HepG2 (cell line): ENCODE data around the gene SPRED3. TPM values are rescaled to one million over a fixed set of nuclear protein-coding genes. Genes with fewer than 3 reads are reported as not detected.

Experiments used
- GTF3A ChIP-seq: sonication (generic); formaldehyde crosslinking; conservative IDR thresholded peaks from 2 replicates; pipeline ENCODE4 v1.4.0; 2020; ENCODE audit warnings: mild to moderate bottlenecking, missing genetic modification reagents
- HDAC2 ChIP-seq: sonication (generic); formaldehyde crosslinking; IDR thresholded peaks from 2 replicates; pipeline ENCODE4 v1.4.0; 2020; ENCODE audit warnings: missing genetic modification reagents
- HNRNPK ChIP-seq: fragments of 200-400 bp; formaldehyde crosslinking; IDR thresholded peaks from 2 replicates; pipeline ENCODE4 v1.6.1; 2018; ENCODE audit warnings: low read length, low read depth, moderate library complexity, mild to moderate bottlenecking; ENCODE audit not compliant: poor library complexity, severe bottlenecking
- HOXD1 ChIP-seq: sonication (generic); formaldehyde crosslinking; IDR thresholded peaks from 2 replicates; pipeline ENCODE4 v1.5.0; 2020; ENCODE audit warnings: missing genetic modification reagents
- KLF13 ChIP-seq: sonication (generic); formaldehyde crosslinking; IDR thresholded peaks from 2 replicates; pipeline ENCODE4 v1.4.0; 2020; ENCODE audit warnings: mild to moderate bottlenecking, missing genetic modification reagents
- MEIS1 ChIP-seq: sonication (generic); formaldehyde crosslinking; IDR thresholded peaks from 2 replicates; pipeline ENCODE4 v1.9.0; 2021; ENCODE audit warnings: mild to moderate bottlenecking, missing genetic modification reagents, moderate library complexity, borderline replicate concordance
- NFE2L1 ChIP-seq: sonication (generic); formaldehyde crosslinking; IDR thresholded peaks from 2 replicates; pipeline ENCODE4 v1.4.0; 2020; ENCODE audit warnings: missing genetic modification reagents, mild to moderate bottlenecking, borderline replicate concordance
- NR2C2 ChIP-seq: sonication (generic); formaldehyde crosslinking; IDR thresholded peaks from 2 replicates; pipeline ENCODE4 v1.4.0; 2020; ENCODE audit warnings: missing genetic modification reagents, mild to moderate bottlenecking, moderate library complexity, borderline replicate concordance
- RXRB ChIP-seq: IDR thresholded peaks from 2 replicates; pipeline ENCODE4 v1.6.1; 2016; ENCODE audit warnings: borderline replicate concordance, missing genetic modification reagents, missing compliant biosample characterization
- SALL2 ChIP-seq: sonication (generic); formaldehyde crosslinking; IDR thresholded peaks from 2 replicates; pipeline ENCODE4 v1.8.1; 2023; ENCODE audit warnings: mild to moderate bottlenecking, missing genetic modification reagents, inconsistent platforms
- SCMH1 ChIP-seq: sonication (generic); formaldehyde crosslinking; IDR thresholded peaks from 2 replicates; pipeline ENCODE4 v1.9.0; 2021; ENCODE audit warnings: missing genetic modification reagents, mild to moderate bottlenecking, borderline replicate concordance
- SP1 ChIP-seq, 2 experiments: fragments of 450-650 bp in 1 of 2; sonication (generic) in 1 of 2; formaldehyde crosslinking in 1 of 2; IDR thresholded peaks; 2 replicates each; pipeline versions ENCODE4 v1.4.0 to v1.6.1; 2016 to 2020; ENCODE audit warnings: missing genetic modification reagents in 1 of 2
- TAF15 ChIP-seq: fragments of 200-400 bp; formaldehyde crosslinking; IDR thresholded peaks from one replicate; pipeline ENCODE4 v1.6.1; 2018; ENCODE audit warnings: mild to moderate bottlenecking, low read depth, low read length; ENCODE audit not compliant: poor library complexity, severe bottlenecking
- ZFY ChIP-seq: sonication (generic); formaldehyde crosslinking; IDR thresholded peaks from 2 replicates; pipeline ENCODE4 v1.4.0; 2020; ENCODE audit warnings: missing genetic modification reagents
- ZNF225 ChIP-seq: sonication (generic); formaldehyde crosslinking; IDR thresholded peaks from 2 replicates; pipeline ENCODE4 v1.4.0; 2020; ENCODE audit warnings: mild to moderate bottlenecking, missing genetic modification reagents
- ZNF468 ChIP-seq: sonication (generic); formaldehyde crosslinking; IDR thresholded peaks from 2 replicates; pipeline ENCODE4 v1.8.0; 2022; ENCODE audit warnings: mild to moderate bottlenecking, moderate library complexity, missing genetic modification reagents
- ZNF547 ChIP-seq: sonication (generic); formaldehyde crosslinking; IDR thresholded peaks from 2 replicates; pipeline ENCODE4 v1.5.1; 2020; ENCODE audit warnings: mild to moderate bottlenecking, missing genetic modification reagents
- ZNF552 ChIP-seq: sonication (generic); formaldehyde crosslinking; IDR thresholded peaks from 2 replicates; pipeline ENCODE4 v1.9.0; 2022; ENCODE audit warnings: missing genetic modification reagents, mild to moderate bottlenecking, borderline replicate concordance
- ZNF589 ChIP-seq: sonication (generic); formaldehyde crosslinking; conservative IDR thresholded peaks from 2 replicates; pipeline ENCODE4 v1.8.0; 2022; ENCODE audit warnings: mild to moderate bottlenecking, moderate library complexity, missing genetic modification reagents
- ZNF768 ChIP-seq: sonication (generic); formaldehyde crosslinking; IDR thresholded peaks from 2 replicates; pipeline ENCODE4 v1.4.0; 2020; ENCODE audit warnings: missing genetic modification reagents
- polyA plus RNA-seq, 8 experiments: library from polyadenylated mRNA; depleted of rRNA in 3 of 8; stranded (reverse) in 7 of 8; unstranded in 1 of 8; fragments of >200 nt; fragmentation: Illumina TruSeq in 4 of 8; extraction: Trizol in 4 of 8; gene quantifications; 2 replicates each; pipeline versions ENCODE4 v1.2.1 to v1.2.3, GENCODE V29; 2011 to 2016; ENCODE audit warnings: low read depth in 4 of 8, missing spikeins in 1 of 8, mixed read lengths in 1 of 8; ENCODE audit not compliant: insufficient read depth in 1 of 8
- total RNA-seq, 5 experiments: library from RNA; depleted of rRNA; stranded (reverse); fragments of >200 nt; fragmentation: Illumina TruSeq; extraction: Trizol; gene quantifications; 2 replicates each; pipeline ENCODE4 v1.2.3, GENCODE V29; 2016; ENCODE audit warnings: low read depth in 1 of 5
- TF ChIP-seq, protein P1 (sequence below): sonication (generic); formaldehyde crosslinking; IDR thresholded peaks from 2 replicates; pipeline ENCODE4 v1.5.1; 2020; ENCODE audit warnings: mild to moderate bottlenecking, missing genetic modification reagents, moderate library complexity
- TF ChIP-seq, protein P2 (sequence below): sonication (generic); formaldehyde crosslinking; conservative IDR thresholded peaks from 2 replicates; pipeline ENCODE4 v1.4.0; 2020; ENCODE audit warnings: missing genetic modification reagents
- TF ChIP-seq, protein P3 (sequence below): sonication (generic); formaldehyde crosslinking; IDR thresholded peaks from 2 replicates; pipeline ENCODE4 v1.5.0; 2020; ENCODE audit warnings: missing genetic modification reagents, mild to moderate bottlenecking, borderline replicate concordance

SPRED3 gene
- total and polyA plus RNA-seq, 2 of the 13 experiments (the other 11 are each of a cell fraction or from before 2014, with no cell fraction given), result 0.15 to 0.17 TPM

DNA sequence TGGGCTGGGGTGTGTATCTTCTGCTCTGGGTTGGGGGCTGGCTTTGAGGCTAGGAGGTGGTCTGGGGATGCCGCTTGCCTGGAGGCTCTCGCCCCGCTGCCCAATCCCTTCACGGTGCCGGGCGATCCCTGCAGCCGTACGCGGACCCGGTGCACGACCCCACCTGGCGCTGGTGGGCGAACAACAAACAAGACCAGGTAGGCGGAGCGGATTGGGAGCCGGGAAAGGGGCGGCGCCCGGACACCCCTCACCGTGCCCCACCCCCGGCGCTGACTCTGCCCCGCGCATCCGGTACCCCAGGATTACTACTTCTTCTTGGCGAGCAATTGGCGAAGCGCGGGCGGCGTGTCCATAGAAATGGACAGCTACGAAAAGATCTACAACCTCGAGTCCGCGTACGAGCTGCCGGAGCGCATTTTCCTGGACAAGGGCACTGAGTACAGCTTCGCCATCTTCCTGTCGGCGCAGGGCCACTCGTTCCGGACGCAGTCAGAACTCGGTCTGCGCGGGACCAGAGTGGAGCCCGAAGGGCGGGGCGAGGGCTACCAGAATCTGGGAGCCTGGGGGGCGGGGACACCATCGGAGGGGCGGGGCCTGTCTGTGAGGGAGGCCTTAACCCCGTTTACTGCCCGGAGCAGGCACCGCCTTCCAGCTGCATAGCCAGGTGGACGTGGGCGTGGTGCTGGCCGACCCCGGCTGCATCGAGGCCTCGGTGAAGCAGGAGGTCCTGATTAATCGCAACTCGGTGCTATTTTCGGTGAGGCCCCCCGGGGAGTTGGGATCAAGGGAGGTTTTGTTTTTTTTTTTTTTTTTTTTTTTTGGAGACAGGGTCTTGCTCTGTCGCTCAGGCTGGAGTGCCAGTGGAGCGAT lies 26.2 kb upstream of the SPRED3 start (continued):
- TF ChIP-seq GTF3A (CRISPR knock-in tag) (no peak), ZFY (CRISPR knock-in tag) (peak; percentile 16; the same call in 1 of the 2 replicates), MEIS1 (no peak), TAF15 (no peak), HOXD1 (CRISPR knock-in tag) (no peak), KLF13 (CRISPR knock-in tag) (no peak), HNRNPK (no peak), ZNF225 (CRISPR knock-in tag) (peak; percentile 46; the same call in 1 of the 2 replicates), NR2C2 (CRISPR knock-in tag) (no peak), SALL2 (CRISPR knock-in tag) (0 out of 2 replicates have a peak, but pooled peaks have one; percentile 39), ZNF547 (CRISPR knock-in tag) (no peak), SCMH1 (CRISPR knock-in tag) (no peak), NFE2L1 (CRISPR knock-in tag) (no peak), HDAC2 (no peak), RXRB (CRISPR knock-in tag) (no peak), ZNF468 (CRISPR knock-in tag) (no peak), ZNF768 (CRISPR knock-in tag) (no peak), ZNF552 (CRISPR knock-in tag) (no peak), ZNF589 (no peak), SP1 (IDR thresholded peaks at IDR 0.05) (no peak), SP1 (CRISPR knock-in tag; IDR thresholded peaks at IDR 0.05) (no peak)
- TF ChIP-seq, protein P1, sequence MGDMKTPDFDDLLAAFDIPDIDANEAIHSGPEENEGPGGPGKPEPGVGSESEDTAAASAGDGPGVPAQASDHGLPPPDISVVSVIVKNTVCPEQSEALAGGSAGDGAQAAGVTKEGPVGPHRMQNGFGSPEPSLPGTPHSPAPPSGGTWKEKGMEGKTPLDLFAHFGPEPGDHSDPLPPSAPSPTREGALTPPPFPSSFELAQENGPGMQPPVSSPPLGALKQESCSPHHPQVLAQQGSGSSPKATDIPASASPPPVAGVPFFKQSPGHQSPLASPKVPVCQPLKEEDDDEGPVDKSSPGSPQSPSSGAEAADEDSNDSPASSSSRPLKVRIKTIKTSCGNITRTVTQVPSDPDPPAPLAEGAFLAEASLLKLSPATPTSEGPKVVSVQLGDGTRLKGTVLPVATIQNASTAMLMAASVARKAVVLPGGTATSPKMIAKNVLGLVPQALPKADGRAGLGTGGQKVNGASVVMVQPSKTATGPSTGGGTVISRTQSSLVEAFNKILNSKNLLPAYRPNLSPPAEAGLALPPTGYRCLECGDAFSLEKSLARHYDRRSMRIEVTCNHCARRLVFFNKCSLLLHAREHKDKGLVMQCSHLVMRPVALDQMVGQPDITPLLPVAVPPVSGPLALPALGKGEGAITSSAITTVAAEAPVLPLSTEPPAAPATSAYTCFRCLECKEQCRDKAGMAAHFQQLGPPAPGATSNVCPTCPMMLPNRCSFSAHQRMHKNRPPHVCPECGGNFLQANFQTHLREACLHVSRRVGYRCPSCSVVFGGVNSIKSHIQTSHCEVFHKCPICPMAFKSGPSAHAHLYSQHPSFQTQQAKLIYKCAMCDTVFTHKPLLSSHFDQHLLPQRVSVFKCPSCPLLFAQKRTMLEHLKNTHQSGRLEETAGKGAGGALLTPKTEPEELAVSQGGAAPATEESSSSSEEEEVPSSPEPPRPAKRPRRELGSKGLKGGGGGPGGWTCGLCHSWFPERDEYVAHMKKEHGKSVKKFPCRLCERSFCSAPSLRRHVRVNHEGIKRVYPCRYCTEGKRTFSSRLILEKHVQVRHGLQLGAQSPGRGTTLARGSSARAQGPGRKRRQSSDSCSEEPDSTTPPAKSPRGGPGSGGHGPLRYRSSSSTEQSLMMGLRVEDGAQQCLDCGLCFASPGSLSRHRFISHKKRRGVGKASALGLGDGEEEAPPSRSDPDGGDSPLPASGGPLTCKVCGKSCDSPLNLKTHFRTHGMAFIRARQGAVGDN (CRISPR knock-in tag), result peak; percentile 50
- TF ChIP-seq, protein P2, sequence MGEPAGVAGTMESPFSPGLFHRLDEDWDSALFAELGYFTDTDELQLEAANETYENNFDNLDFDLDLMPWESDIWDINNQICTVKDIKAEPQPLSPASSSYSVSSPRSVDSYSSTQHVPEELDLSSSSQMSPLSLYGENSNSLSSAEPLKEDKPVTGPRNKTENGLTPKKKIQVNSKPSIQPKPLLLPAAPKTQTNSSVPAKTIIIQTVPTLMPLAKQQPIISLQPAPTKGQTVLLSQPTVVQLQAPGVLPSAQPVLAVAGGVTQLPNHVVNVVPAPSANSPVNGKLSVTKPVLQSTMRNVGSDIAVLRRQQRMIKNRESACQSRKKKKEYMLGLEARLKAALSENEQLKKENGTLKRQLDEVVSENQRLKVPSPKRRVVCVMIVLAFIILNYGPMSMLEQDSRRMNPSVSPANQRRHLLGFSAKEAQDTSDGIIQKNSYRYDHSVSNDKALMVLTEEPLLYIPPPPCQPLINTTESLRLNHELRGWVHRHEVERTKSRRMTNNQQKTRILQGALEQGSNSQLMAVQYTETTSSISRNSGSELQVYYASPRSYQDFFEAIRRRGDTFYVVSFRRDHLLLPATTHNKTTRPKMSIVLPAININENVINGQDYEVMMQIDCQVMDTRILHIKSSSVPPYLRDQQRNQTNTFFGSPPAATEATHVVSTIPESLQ (CRISPR knock-in tag), result no peak
- TF ChIP-seq, protein P3, sequence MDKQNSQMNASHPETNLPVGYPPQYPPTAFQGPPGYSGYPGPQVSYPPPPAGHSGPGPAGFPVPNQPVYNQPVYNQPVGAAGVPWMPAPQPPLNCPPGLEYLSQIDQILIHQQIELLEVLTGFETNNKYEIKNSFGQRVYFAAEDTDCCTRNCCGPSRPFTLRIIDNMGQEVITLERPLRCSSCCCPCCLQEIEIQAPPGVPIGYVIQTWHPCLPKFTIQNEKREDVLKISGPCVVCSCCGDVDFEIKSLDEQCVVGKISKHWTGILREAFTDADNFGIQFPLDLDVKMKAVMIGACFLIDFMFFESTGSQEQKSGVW, result no peak
